Panc1 (cell line): ENCODE measurements around the gene SPATA17. TPM values are rescaled to one million over a fixed set of nuclear protein-coding genes. Genes with fewer than 3 reads are reported as not detected.

ENCODE experiments used
- ATAC-seq: fragments of 200-7000 bp; cut with Tn5 transposase; 2 replicates; pipeline ENCODE4 v1.9.1; 2020; ENCODE audit warnings: mild to moderate bottlenecking, moderate library complexity
- BruUV-seq: library from RNA; stranded (reverse); fragments of 400-500 nt; replicated peaks from 2 replicates; lab custom pipeline; 2021; lab: Mats Ljungman, UMichigan
- CTCF ChIA-PET: fragments of 300-600 bp; sonication (Branson Sonifier 250); formaldehyde crosslinking; loops from one replicate; lab custom pipeline; 2022; ENCODE audit warnings: antibody characterized with exemption; lab: Charles Lee
- POLR2A ChIA-PET: fragments of 300-600 bp; sonication (Branson Sonifier 250); formaldehyde crosslinking; loops from one replicate; lab custom pipeline; 2022; ENCODE audit warnings: antibody characterized with exemption; lab: Charles Lee
- DNase-seq: peaks from one replicate; pipeline ENCODE4 v3.0.0-alpha.2; 2010; ENCODE audit warnings: low read depth, low spot score
- H3K27ac ChIP-seq: 2 replicates; pipeline ENCODE4 v1.5.1; 2011; ENCODE audit warnings: mild to moderate bottlenecking, low read length, inconsistent platforms
- H3K27me3 ChIP-seq: fragments of 200-500 bp; sonication (Bioruptor generic); 2 replicates; pipeline ENCODE4 v1.6.0; 2014; ENCODE audit warnings: low read length, inconsistent platforms; ENCODE audit not compliant: control insufficient read depth, insufficient read depth
- H3K36me3 ChIP-seq: fragments of 200-500 bp; sonication (Bioruptor generic); 2 replicates; pipeline ENCODE4 v1.5.1; 2014; ENCODE audit warnings: inconsistent platforms, mild to moderate bottlenecking, low read length, moderate library complexity; ENCODE audit not compliant: control insufficient read depth, insufficient read depth
- H3K4me1 ChIP-seq: 2 replicates; pipeline ENCODE4 v1.5.1; 2011; ENCODE audit warnings: inconsistent platforms, mild to moderate bottlenecking, low read length, moderate library complexity; ENCODE audit not compliant: control insufficient read depth, insufficient read depth
- H3K4me3 ChIP-seq, 2 experiments: 2 replicates each; pipeline ENCODE4 v1.5.1; 2011 to 2012; ENCODE audit warnings: low read depth in 2 of 2, low read length in 2 of 2, mild to moderate bottlenecking in 2 of 2, inconsistent platforms in 1 of 2, moderate library complexity in 1 of 2
- H3K9me3 ChIP-seq: fragments of 200-500 bp; sonication (Bioruptor generic); 2 replicates; pipeline ENCODE4 v1.5.1; 2014; ENCODE audit warnings: low read depth, mild to moderate bottlenecking, inconsistent platforms, low read length, moderate library complexity; ENCODE audit not compliant: control insufficient read depth, insufficient read depth
- CTCF ChIP-seq: fragments of 450-650 bp; IDR thresholded peaks from 2 replicates; pipeline ENCODE4 v1.5.1; 2017; ENCODE audit warnings: mild to moderate bottlenecking
- POLR2AphosphoS5 ChIP-seq: IDR thresholded peaks from 2 replicates; pipeline ENCODE4 v1.6.1; 2012; ENCODE audit warnings: mild to moderate bottlenecking, low read depth, low read length, moderate library complexity
- REST ChIP-seq, 2 experiments: IDR thresholded peaks; 2 replicates each; pipeline ENCODE4 v1.6.1; 2011 to 2012; ENCODE audit warnings: low read depth in 2 of 2, control low read depth in 1 of 2, low read length in 1 of 2, mild to moderate bottlenecking in 1 of 2, moderate library complexity in 1 of 2; ENCODE audit not compliant: insufficient read depth in 1 of 2
- SIN3A ChIP-seq: IDR thresholded peaks from 2 replicates; pipeline ENCODE4 v1.6.1; 2012; ENCODE audit warnings: low read depth, mild to moderate bottlenecking, low read length, moderate library complexity, borderline replicate concordance; ENCODE audit not compliant: insufficient read depth
- TCF7L2 ChIP-seq: IDR thresholded peaks from 2 replicates; pipeline ENCODE4 v1.6.1; 2011; ENCODE audit warnings: mild to moderate bottlenecking, low read depth, low read length, inconsistent platforms
- in situ Hi-C: cut with HindIII; loops from 2 replicates; pipeline ENCODE4 v1.10.0; 2016; ENCODE audit warnings: low sequenced_read_pairs, low pct_unique_long_range_greater_than_20kb
- intact Hi-C: fragments of 100-400 bp; cut with micrococcal nuclease; formaldehyde crosslinking; loops from one replicate; pipeline ENCODE4 v1.10.0; 2022; ENCODE audit not compliant: unreplicated experiment
- total RNA-seq: library from RNA; stranded (reverse); gene quantifications from one replicate; pipeline ENCODE4 v1.2.1, GENCODE V29; 2021; ENCODE audit not compliant: unreplicated experiment

Gene SPATA17
- total RNA-seq, 1 experiment from 2014 or later = 0.51 TPM

GRCh38 chr1:217881131-217881543, 250.0 kb downstream of the SPATA17 start:
- intact Hi-C loops = no loop called here
- ChIA-PET POLR2A (no interaction called here), CTCF (no interaction called here)
- no peak overlapping the region for H3K27ac ChIP-seq
- H3K9me3 ChIP-seq = no peaks in the 10 kb centered on the region
- DNase-seq (no peak), ATAC-seq (no peak)
- BruUV-seq = no TSS peak
- in situ Hi-C loops = no loop called here
- H3K4me1 ChIP-seq = no peaks in the 10 kb centered on the region
- TF ChIP-seq REST (IDR thresholded peaks at IDR 0.05; ENCODE audit: insufficient read depth in 1 of 2, low read depth in 2 of 2, low read length in 1 of 2) (no peak), SIN3A (no peak), CTCF (no peak), POLR2AphosphoS5 (no peak)
- no peaks in the 10 kb centered on the region for H3K36me3 ChIP-seq
- no peak overlapping the region for H3K4me3 ChIP-seq
- H3K27me3 ChIP-seq = no peaks in the 10 kb centered on the region

- H3K27me3 ChIP-seq = no peaks in the 10 kb centered on the region
- H3K36me3 ChIP-seq = no peaks in the 10 kb centered on the region
- H3K27ac ChIP-seq = no peak overlapping the region
- intact Hi-C loops (no loop called here), in situ Hi-C loops (no loop called here)
- H3K9me3 ChIP-seq = no peaks in the 10 kb centered on the region
- no peaks in the 10 kb centered on the region for H3K4me1 ChIP-seq
- no peak overlapping the region for H3K4me3 ChIP-seq
- POLR2A ChIA-PET = no interaction called here
- no TSS peak for BruUV-seq
- CTCF ChIA-PET = no interaction called here
- DNase-seq (no peak), ATAC-seq (no peak)
- TF ChIP-seq POLR2AphosphoS5 = no peak
Observed at GRCh38 chr1:217881607-217882332, 250.6 kb downstream of the SPATA17 start.

- ATAC-seq (no peak), DNase-seq (no peak)
- no peaks in the 10 kb centered on the region for H3K36me3 ChIP-seq
- no peaks in the 10 kb centered on the region for H3K9me3 ChIP-seq
- in situ Hi-C loops (no loop called here), intact Hi-C loops (no loop called here)
- no peaks in the 10 kb centered on the region for H3K27me3 ChIP-seq
- POLR2A ChIA-PET = no interaction called here
- no peak overlapping the region for H3K27ac ChIP-seq
- H3K4me3 ChIP-seq = no peak overlapping the region
- CTCF ChIA-PET = no interaction called here
- no TSS peak for BruUV-seq
- no peaks in the 10 kb centered on the region for H3K4me1 ChIP-seq
- TF ChIP-seq TCF7L2 (no peak), REST (IDR thresholded peaks at IDR 0.05; ENCODE audit: insufficient read depth in 1 of 2, low read depth in 2 of 2, low read length in 1 of 2) (no peak), POLR2AphosphoS5 (no peak)
Observed at GRCh38 chr1:217885181-217885580, 254.0 kb downstream of the SPATA17 start.
